ENCODE results near the gene EWSR1.

- TF ChIP-seq POLR2A (IDR thresholded peaks at IDR 0.05; ENCODE audit: low read depth, low read length) (no peak), CTCF (IDR thresholded peaks at IDR 0.05; ENCODE audit: extremely low read depth in 1 of 2, insufficient read depth in 1 of 2, low read depth in 1 of 2, low read length in 2 of 2) (no peak), MAX (IDR thresholded peaks at IDR 0.05; ENCODE audit: insufficient read depth, insufficient read length) (no peak), FOS (IDR thresholded peaks at IDR 0.05; ENCODE audit: borderline replicate concordance, insufficient read depth, low read length) (no peak), JUN (IDR thresholded peaks at IDR 0.05; ENCODE audit: borderline replicate concordance, insufficient read depth, insufficient read length, low read depth) (no peak)
Measured at GRCh38 chr22:29341849-29342127, 73.7 kb downstream of the EWSR1 start.

Measured in endothelial cell of umbilical vein (primary cell).